Measurements from ENCODE around the gene TMEM63A.
"Not testable (repeated sequence)": the region's sequence is repeated elsewhere in the genome, so short reads cannot be mapped to it uniquely, and the experiment has no call there.

Gene TMEM63A

DNA sequence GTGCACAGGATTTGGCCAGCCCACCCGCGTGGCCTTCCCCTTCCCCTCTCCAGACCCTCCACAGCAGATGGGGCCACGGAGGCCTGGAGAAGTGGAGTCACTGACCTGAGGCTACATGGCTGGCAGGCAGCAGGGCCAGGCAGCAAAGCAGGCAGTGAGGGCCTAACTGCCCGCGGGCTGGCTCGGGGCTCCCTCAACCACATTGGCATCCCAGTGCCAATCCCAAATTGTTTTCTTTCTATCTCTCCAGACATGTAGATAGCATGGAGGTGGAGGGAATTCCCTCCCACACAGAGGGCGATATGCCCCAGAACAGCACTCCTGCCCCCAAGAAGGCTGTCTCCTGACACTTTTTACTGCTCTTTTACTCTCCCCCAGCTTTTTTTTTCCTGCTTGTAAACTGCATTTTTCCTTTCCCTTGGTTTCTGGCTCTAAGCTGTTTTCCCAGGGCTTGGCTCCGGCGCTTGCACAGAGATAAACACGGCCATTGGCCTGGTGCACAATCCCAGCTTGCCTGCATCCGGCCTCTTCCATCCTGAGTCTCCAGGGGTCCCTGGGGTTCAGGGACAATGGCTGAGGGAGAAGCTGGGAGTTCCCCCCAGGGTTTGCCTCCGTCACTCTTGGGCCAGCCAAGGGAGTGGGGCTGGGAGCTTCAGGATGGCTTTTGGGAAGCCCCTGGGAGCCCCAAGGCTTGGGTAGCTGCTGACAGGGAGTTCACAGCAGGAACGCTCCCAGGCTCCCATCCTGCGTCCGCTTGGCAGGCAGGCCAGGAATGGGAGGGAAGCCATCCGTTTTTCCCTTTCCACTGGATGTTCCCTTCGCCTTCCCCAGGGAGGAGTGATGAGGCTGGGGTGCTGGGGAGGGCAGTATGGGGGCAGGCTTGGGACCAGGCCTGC is 65.3 kb downstream of the TMEM63A start:
- Mint-ChIP-seq H3K27me3 (no peaks in the 10 kb centered on the region), H3K36me3 (no peaks in the 10 kb centered on the region), H3K27ac (no peak overlapping the region), H3K4me3 (no peak overlapping the region), H3K9me3 (no peaks in the 10 kb centered on the region), H3K4me1 (no peaks in the 10 kb centered on the region)

DNA sequence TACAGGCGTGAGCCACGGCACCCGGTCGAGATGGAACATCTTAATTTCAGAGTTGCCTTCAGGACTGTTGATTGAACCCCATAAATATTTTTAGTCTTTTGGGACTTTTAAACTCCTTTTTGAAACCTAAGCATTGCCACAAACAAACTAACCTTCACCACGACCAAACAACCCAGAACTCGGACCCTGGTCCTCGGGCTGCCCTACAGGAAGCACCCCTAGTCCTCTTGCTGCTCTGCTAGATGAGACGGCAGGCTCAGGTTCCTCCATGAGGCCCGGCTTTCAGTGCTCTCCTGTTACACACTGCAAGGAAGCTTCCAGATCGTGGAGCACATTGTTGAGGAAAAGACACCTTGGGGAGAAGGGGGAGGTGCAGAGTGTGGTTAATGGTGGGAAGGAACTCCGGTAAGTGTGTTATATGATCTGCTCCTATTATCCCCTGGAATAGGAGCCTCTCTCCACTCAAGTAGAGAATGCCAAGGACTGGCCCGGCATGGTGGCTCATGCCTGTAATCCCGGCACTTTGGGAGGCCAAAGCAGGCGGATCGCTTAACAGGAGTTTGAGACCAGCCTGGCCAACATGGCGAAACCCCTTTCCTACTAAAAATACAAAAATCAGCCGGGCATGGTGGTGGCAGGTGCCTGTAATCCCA is 66.5 kb downstream of the TMEM63A start:
- Mint-ChIP-seq H3K27me3 (no peaks in the 10 kb centered on the region), H3K9me3 (no peaks in the 10 kb centered on the region), H3K27ac (no peak overlapping the region), H3K4me1 (peaks cover 1% of the 10 kb centered on the region), H3K36me3 (no peaks in the 10 kb centered on the region), H3K4me3 (no peak overlapping the region)

DNA sequence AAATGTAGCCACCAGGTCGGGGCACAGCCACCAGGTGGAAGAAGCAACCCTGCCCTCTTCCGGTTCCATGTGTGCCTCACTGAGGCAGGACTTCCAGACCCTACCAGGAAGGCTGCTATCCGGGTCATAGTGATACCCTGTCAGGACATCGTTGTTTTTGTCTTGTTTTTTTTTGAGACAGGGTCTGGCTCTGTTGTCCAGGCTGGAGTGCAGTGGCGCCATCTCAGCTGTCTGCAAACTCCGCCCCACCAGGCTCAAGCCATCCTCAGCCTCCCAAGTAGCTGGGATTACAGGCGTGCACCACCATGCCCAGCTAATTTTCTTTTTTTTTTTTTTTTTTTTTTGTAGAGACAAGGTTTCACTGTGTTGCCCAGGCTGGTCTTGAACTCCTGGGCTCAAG is 67.1 kb downstream of the TMEM63A start:
- H3K27me3 Mint-ChIP-seq, H3K4me1 Mint-ChIP-seq, H3K27ac Mint-ChIP-seq, H3K36me3 Mint-ChIP-seq, H3K9me3 Mint-ChIP-seq, H3K4me3 Mint-ChIP-seq: not testable (repeated sequence)

DNA sequence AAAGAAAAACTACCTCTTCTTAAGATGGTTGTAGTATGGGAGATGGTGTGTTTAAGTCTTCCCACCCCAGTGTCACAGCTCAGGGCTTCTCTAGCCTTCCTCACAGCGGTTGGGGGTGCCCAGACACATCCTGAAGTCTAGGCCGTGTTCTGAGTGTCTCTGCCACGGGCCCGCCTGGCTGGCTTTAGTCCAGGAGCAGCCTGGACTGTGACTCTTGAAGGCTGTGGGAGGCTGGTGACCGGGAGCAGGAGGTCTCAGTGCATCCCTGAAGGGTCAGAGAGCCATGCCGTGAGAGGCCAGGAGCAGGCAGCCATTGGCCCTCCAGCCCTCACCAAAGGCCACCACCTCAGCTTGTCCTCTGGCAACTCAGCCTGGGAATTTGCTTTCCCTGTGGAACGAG is 67.8 kb downstream of the TMEM63A start:
- H3K27ac Mint-ChIP-seq = no peak overlapping the region
- no peaks in the 10 kb centered on the region for H3K9me3 Mint-ChIP-seq
- no peaks in the 10 kb centered on the region for H3K36me3 Mint-ChIP-seq
- H3K27me3 Mint-ChIP-seq = no peaks in the 10 kb centered on the region
- peaks cover 10% of the 10 kb centered on the region for H3K4me1 Mint-ChIP-seq
- no peak overlapping the region for H3K4me3 Mint-ChIP-seq

DNA sequence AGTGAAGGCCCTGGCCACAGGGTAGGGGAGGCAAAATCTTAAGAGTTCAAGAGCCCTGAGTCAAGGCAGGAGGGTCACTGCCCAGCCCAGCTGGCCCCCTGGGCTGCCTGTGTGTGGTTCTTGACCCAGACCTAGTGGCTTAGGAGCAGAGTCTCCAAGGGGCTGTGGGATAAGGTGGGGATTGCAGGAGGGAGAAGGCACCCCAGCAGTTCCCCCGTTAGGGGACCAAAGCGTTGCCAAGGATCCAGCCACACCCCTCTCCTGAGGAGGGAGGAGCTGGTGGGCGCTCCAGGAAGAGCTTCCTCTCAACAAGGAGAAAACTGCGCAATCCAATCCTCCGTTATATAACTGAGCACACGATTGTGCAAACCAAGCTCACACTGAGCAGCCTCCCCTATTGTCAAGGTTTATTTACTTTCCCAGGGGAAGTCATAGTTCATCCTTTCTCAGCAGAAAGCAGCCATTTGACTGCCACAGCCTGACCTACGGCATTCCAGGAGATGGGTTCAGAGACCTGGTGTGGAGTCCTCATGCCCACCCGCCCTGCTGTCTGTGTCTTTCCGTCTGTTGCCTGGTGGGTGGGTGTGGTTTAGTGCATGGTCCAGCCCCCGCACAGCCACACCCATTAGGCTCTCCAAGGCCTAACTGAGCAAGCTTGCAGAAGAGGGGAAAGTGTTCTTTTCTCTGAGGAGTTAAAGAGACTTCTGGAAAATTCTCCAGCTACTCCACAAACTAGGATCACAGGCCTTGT is 68.8 kb downstream of the TMEM63A start:
- Mint-ChIP-seq H3K36me3 (no peaks in the 10 kb centered on the region), H3K4me1 (peaks cover 10% of the 10 kb centered on the region), H3K4me3 (no peak overlapping the region), H3K9me3 (no peaks in the 10 kb centered on the region), H3K27ac (no peak overlapping the region), H3K27me3 (no peaks in the 10 kb centered on the region)

DNA sequence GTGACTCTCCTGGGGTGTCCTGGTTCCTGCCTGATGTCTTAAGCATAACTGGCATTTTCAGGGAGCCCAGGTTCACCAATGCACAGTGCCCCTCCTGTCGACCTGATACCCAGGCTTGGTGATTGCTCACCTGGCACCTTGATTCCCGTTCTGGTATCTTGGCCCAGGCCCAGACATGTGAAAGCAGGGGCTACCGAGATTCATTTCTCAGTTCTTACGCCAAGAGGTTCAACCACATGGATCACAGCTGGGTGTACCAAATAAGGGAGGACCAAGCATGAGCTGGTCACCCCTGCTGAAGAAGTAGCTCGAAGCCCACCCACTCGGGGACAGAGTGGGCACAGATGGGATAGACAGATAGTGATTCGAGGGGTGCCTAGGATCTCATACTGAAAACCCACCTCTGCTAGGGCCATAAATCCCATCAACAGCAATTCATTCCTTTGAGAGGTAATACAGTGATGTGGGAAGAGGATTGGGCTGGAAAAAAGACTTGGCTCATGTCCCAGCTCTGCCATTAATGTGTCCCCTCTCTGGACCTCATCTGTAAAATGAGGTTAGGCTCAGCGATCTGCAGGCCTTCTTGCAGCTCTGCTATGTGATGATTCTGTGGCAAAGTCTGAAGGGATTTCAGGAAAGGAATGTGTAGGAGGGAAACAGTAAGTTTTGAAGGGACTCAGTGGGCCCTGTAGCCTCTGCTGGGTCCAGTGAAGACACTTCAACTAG is 69.5 kb downstream of the TMEM63A start:
- H3K4me3 Mint-ChIP-seq = no peak overlapping the region
- no peaks in the 10 kb centered on the region for H3K27me3 Mint-ChIP-seq
- no peak overlapping the region for H3K27ac Mint-ChIP-seq
- peaks cover 10% of the 10 kb centered on the region for H3K4me1 Mint-ChIP-seq
- no peaks in the 10 kb centered on the region for H3K9me3 Mint-ChIP-seq
- H3K36me3 Mint-ChIP-seq = no peaks in the 10 kb centered on the region

DNA sequence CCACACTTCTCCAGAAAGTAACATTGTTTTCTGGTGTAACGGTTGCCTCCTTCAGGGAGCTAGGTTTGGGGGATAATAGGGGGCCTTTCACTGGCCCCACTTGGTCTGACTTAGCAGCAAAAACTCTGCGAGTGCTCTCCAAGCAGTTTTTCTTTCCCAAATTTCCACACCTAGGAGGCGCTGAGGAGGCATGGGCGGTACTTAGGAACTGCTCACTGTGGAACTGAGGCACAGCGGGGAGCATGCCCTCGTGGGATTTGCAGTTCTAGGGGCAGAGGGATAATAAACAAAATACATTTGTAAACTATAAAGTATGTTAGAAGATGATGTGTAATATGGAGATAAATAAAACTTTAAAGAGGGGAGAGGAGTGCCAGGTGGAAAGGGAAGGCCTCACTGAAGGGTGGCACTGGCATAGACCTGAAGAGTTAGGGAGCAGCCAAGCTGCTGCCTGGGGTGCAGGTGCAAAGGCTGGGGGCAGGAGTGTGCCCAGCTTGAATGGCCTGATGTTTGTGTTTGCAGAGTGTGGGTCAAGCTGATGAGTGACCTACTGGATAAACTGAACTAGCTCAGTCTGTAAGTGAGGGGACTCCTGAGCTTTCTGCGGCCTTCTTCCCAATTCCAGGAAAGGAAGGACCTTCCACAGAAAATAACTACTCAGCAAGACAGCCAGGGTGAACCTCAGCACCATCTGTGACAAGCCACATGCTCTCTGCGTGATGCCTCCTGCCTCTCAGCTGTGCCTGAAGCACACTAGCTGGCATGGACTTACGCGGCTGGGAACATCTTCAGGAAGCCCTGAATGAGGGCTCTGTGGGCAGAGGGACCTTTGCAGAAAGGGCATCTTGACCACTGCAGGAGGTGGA is 70.3 kb downstream of the TMEM63A start:
- Mint-ChIP-seq H3K9me3 (no peaks in the 10 kb centered on the region), H3K36me3 (no peaks in the 10 kb centered on the region), H3K4me1 (peaks cover 10% of the 10 kb centered on the region), H3K27me3 (no peaks in the 10 kb centered on the region), H3K27ac (no peak overlapping the region), H3K4me3 (no peak overlapping the region)

DNA sequence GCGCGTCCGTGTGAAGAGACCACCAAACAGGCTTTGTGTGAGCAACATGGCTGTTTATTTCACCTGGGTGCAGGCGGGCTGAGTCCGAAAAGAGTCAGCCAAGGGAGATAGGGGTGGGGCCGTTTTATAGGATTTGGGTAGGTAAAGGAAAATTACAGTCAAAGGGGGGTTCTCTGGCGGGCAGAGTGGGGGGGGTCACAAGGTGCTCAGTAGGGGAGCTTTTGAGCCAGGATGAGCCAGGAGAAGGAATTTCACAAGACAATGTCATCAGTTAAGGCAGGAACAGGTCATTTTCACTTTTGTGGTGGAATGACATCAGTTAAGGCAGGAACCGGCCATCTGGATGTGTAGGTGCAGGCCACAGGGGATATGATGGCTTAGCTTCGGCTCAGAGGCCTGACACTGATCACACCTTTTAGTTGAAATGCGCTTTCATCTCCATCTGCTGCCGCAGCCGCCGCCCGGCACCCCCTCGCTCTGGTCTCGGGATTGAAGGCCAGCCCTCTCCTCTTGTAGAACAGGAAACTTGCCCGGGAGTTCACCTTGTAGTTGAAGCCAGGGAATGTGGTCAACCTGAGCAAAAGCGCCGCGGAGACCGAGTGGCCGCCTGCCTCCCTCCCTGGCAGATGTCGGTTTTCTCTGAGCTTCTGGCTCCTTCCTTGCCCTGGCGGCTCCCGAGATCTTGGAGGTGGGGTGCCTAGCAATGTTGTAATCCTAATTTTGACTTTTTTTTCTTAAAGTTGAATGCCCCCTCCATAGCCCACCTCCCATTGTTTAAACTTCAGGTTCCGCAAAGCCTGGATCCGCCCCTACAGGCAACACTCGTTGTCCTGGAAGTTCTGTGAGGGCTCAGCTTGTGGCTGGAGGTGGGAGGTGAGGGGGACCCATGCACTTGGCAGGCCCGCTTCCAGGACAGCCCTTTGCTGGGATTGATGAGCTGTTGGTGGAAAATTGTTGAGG is 71.3 kb downstream of the TMEM63A start:
- H3K27ac Mint-ChIP-seq, H3K36me3 Mint-ChIP-seq, H3K9me3 Mint-ChIP-seq, H3K27me3 Mint-ChIP-seq: not testable (repeated sequence)
- Mint-ChIP-seq H3K4me3 (peak overlapping the region; percentile 80), H3K4me1 (peaks cover 10% of the 10 kb centered on the region)

DNA sequence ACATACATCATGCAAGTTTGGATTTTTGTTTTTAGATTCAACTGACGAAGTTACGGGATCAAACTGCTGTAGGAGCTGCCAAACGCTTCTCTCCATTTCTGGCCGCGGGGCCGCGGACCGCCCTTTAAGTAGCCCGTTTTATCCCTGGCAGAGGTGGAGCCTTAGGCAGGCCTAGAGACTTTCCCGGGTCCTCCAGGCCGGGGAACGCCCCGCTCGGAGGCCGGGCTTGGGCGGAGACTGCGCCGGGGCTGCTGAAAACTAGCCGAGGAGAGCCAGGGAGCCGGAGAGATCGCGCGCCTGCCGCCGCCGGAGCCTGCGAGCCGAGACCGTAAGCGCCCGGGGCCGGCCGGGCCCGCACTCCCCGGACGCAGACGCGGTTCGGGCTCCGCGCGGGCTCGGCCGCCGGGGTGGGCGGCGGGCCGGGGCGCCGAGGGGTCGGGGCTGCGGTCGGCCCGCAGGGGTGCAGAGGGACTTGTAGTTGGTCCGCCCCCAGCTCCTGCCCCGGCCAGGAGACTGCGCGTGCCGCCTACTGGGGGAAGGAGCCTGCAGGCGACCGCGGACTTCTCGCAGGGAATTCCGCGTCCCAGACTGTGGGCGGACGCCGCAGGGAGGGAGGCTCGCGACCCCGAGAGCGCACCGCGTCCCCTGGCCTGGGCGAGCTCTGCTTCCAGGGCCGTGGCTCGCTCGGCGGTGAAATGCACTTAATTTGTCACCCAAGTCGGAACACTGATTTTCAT is 72.2 kb downstream of the TMEM63A start, which contains the start of gene EPHX1:
Gene EPHX1, plus strand, starts transcription at position 283 of the 737 bp plus-strand sequence. CDS start 18,606 bp downstream, outside the sequence.
- Mint-ChIP-seq H3K36me3 (no peaks in the 10 kb centered on the region), H3K4me1 (peaks cover 10% of the 10 kb centered on the region), H3K27ac (no peak within 1 kb of the TSS), H3K9me3 (no peaks in the 10 kb centered on the region), H3K4me3 (peak within 1 kb of the TSS; percentile 91), H3K27me3 (no peaks in the 10 kb centered on the region)

DNA sequence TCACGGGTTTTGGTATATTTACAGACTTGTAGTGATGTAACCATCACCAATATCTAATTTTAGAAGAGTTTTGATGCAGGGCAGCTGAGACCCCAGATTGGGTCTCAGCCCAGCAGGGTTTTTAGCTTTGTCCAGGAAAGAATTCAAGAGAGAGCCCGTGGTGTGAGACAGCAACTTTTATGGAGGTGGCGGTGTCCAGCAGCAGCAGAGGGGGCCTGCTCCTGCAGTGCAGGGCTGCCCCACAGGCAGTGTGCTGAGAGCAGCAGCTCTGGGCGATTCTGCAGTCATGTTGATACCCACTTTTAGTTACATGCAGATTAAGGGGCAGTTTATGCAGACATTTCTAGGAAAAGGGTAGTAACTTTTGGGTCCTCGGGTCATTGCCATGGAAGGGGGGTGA is 74.0 kb downstream of the TMEM63A start:
- Mint-ChIP-seq H3K27ac (no peak overlapping the region), H3K27me3 (no peaks in the 10 kb centered on the region), H3K36me3 (no peaks in the 10 kb centered on the region), H3K4me3 (no peak overlapping the region), H3K9me3 (no peaks in the 10 kb centered on the region), H3K4me1 (peaks cover 10% of the 10 kb centered on the region)

DNA sequence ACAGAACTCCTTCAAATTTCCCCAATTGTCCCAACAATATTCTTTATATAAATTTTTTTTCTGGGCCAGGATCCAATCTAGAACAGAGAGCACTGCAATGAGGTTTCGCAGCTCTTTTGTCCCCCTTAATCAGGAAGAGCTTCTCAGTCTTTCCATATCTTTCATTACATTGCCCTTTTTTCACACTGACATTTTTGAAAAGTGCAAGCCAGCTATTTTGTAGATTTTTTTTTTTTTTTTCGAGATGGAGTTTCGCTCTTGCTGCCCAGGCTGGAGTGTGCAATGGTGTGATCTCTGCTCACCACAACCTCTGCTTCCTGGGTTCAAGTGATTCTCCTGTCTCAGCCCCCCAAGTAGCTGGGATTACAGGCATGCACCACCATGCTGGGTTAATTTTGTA is 75.4 kb downstream of the TMEM63A start:
- H3K36me3 Mint-ChIP-seq, H3K27me3 Mint-ChIP-seq, H3K4me3 Mint-ChIP-seq, H3K27ac Mint-ChIP-seq, H3K9me3 Mint-ChIP-seq: not testable (repeated sequence)
- H3K4me1 Mint-ChIP-seq = peaks cover 10% of the 10 kb centered on the region

DNA sequence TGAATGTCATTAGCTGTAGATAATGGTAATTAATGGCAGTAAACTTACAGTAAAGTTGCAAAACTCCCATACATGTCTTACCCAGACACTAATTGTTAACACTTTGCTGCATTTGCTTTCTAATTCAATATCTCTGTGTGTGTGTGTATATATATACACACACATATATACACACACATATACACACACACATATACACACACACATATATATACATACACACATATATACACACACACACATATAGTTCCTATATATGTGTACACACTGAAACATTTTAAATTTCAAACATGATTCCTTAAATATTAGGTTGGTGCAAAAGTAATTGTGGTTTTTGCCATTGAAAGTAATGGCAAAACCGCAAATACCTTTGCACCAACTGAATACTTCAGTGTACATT is 75.9 kb downstream of the TMEM63A start:
- H3K27ac Mint-ChIP-seq = no peak overlapping the region
- no peak overlapping the region for H3K4me3 Mint-ChIP-seq
- H3K36me3 Mint-ChIP-seq = no peaks in the 10 kb centered on the region
- H3K4me1 Mint-ChIP-seq = peaks cover 10% of the 10 kb centered on the region
- no peaks in the 10 kb centered on the region for H3K27me3 Mint-ChIP-seq
- H3K9me3 Mint-ChIP-seq = no peaks in the 10 kb centered on the region

DNA sequence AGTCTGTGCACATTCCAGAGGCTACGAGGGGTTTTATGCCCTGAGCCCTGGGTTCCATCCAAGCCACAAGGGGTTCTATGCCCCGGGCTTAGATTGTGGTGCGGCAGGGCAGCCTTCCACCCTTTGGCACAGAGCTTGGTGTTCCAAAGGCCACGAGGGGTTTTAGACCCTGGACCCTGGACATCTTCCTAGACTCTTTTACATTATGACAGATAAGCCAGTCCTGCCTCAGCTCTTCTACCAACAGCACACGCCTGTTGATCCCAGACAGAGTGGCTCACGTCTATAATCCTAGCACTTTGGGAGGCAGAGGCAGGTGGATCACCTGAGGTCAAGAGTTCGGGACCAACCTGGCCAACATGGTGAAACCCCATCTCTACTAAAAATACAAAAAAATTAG is 81.0 kb downstream of the TMEM63A start:
- not testable (repeated sequence) for H3K27me3 Mint-ChIP-seq, H3K9me3 Mint-ChIP-seq, H3K36me3 Mint-ChIP-seq, H3K27ac Mint-ChIP-seq, H3K4me1 Mint-ChIP-seq, H3K4me3 Mint-ChIP-seq
